SK-N-MC (cell line): ENCODE measurements around the gene C17orf114.

Source experiments
- DNase-seq: peaks from one replicate; pipeline ENCODE4 v3.0.0-alpha.2; 2011; ENCODE audit warnings: low read depth, low spot score
- H3K27ac ChIP-seq: fragments of 200-600 bp; sonication (generic); 2 replicates; pipeline ENCODE4 v1.5.1; 2016; ENCODE audit warnings: mixed run types
- H3K36me3 ChIP-seq: fragments of 200-600 bp; sonication (generic); 2 replicates; pipeline ENCODE4 v1.6.1; 2017; ENCODE audit warnings: antibody characterized with exemption, low read length, mixed read lengths; ENCODE audit not compliant: insufficient read depth
- H3K4me3 ChIP-seq: fragments of 200-600 bp; sonication (generic); 2 replicates; pipeline ENCODE4 v1.5.1; 2016
- H3K9ac ChIP-seq: fragments of 200-600 bp; sonication (generic); 2 replicates; pipeline ENCODE4 v1.8.0; 2017; ENCODE audit warnings: mixed run types, mixed read lengths; ENCODE audit not compliant: insufficient read length
- H3K9me3 ChIP-seq: fragments of 200-600 bp; sonication (generic); 2 replicates; pipeline ENCODE4 v1.6.1; 2017; ENCODE audit warnings: low read depth, mild to moderate bottlenecking, antibody characterized with exemption, low read length, moderate library complexity, mixed read lengths
- EZH2 ChIP-seq: fragments of 200-600 bp; sonication (generic); IDR thresholded peaks from one replicate; pipeline ENCODE4 v1.6.1; 2017; ENCODE audit warnings: antibody characterized with exemption
- FOXP2 ChIP-seq: optimal IDR thresholded peaks from 2 replicates; pipeline ENCODE3; 2011; ENCODE audit warnings: mild to moderate bottlenecking, moderate library complexity; ENCODE audit not compliant: insufficient read depth; ENCODE audit errors: extremely low read length, control extremely low read depth
- POLR2AphosphoS5 ChIP-seq: IDR thresholded peaks from 2 replicates; pipeline ENCODE4 v1.6.1; 2012; ENCODE audit warnings: mild to moderate bottlenecking, low read depth, low read length, borderline replicate concordance

Gene C17orf114

GRCh38 chr17:4802228-4802627 lies at the start of gene C17orf114:
TSS of gene C17orf114 (minus strand) at chr17:4802328.
- H3K27ac ChIP-seq = no peak within 1 kb of the TSS
- H3K36me3 ChIP-seq = peaks cover 16% of the 10 kb centered on the region
- H3K9ac ChIP-seq = no peak within 1 kb of the TSS
- TF ChIP-seq POLR2AphosphoS5 (no peak), FOXP2 (no peak), EZH2 (no peak)
- no peak within 1 kb of the TSS for H3K4me3 ChIP-seq
- no peaks in the 10 kb centered on the region for H3K9me3 ChIP-seq
- no peak for DNase-seq

GRCh38 chr17:4851084-4851483 lies 49.0 kb upstream of the C17orf114 start:
- Histone ChIP-seq H3K9ac (no peak overlapping the region), H3K9me3 (no peaks in the 10 kb centered on the region), H3K27ac (0 out of 2 replicates have a peak overlapping the region, but pooled peaks have one; percentile 3), H3K4me3 (no peak overlapping the region), H3K36me3 (no peaks in the 10 kb centered on the region)
- DNase-seq = no peak
- TF ChIP-seq EZH2 = no peak
- no peak for TF ChIP-seq FOXP2
- no peak for TF ChIP-seq POLR2AphosphoS5

DNA sequence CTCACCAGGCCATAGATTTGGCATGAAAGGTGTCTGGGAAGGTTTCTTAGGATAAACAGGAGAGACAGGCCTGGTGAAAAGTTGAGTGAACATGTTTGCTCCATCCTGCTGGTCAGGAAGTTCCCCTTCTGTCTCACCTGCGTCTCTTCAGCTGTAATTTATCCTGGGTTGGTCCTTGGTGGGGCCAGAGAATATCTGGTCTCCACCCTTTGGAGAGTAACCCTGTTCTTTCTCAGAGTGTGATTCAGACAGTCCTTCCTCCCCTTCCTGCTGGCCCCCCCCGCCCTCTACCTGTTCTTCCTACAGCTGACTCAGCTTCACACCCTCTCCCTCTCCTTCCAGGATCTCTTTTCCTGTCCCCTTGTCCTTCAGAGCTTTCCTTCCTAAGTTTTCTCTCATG lies 48.1 kb upstream of the C17orf114 start:
- Histone ChIP-seq H3K4me3 (no peak overlapping the region), H3K9me3 (no peaks in the 10 kb centered on the region), H3K9ac (no peak overlapping the region), H3K27ac (no peak overlapping the region), H3K36me3 (no peaks in the 10 kb centered on the region)
- DNase-seq = no peak
- TF ChIP-seq FOXP2 (no peak), EZH2 (no peak), POLR2AphosphoS5 (no peak)

GRCh38 chr17:4849011-4849536 lies 46.9 kb upstream of the C17orf114 start:
- no peak overlapping the region for H3K27ac ChIP-seq
- no peak for DNase-seq
- H3K9me3 ChIP-seq = no peaks in the 10 kb centered on the region
- H3K9ac ChIP-seq = no peak overlapping the region
- TF ChIP-seq EZH2 = no peak
- TF ChIP-seq FOXP2 = no peak
- TF ChIP-seq POLR2AphosphoS5 = no peak
- no peak overlapping the region for H3K4me3 ChIP-seq
- H3K36me3 ChIP-seq = no peaks in the 10 kb centered on the region

- TF ChIP-seq EZH2 (no peak), POLR2AphosphoS5 (no peak), FOXP2 (no peak)
- no peak overlapping the region for H3K4me3 ChIP-seq
- no peak overlapping the region for H3K27ac ChIP-seq
- no peak for DNase-seq
- H3K9ac ChIP-seq = no peak overlapping the region
- H3K36me3 ChIP-seq = no peaks in the 10 kb centered on the region
- H3K9me3 ChIP-seq = no peaks in the 10 kb centered on the region
These were observed 44.7 kb upstream of the C17orf114 start for GRCh38 chr17:4846635-4847390.

GRCh38 chr17:4845118-4845517 lies 43.0 kb upstream of the C17orf114 start:
- Histone ChIP-seq H3K4me3 (no peak overlapping the region), H3K9me3 (no peaks in the 10 kb centered on the region), H3K36me3 (no peaks in the 10 kb centered on the region), H3K9ac (no peak overlapping the region), H3K27ac (no peak overlapping the region)
- TF ChIP-seq FOXP2 (no peak), EZH2 (no peak), POLR2AphosphoS5 (no peak)
- no peak for DNase-seq

DNA sequence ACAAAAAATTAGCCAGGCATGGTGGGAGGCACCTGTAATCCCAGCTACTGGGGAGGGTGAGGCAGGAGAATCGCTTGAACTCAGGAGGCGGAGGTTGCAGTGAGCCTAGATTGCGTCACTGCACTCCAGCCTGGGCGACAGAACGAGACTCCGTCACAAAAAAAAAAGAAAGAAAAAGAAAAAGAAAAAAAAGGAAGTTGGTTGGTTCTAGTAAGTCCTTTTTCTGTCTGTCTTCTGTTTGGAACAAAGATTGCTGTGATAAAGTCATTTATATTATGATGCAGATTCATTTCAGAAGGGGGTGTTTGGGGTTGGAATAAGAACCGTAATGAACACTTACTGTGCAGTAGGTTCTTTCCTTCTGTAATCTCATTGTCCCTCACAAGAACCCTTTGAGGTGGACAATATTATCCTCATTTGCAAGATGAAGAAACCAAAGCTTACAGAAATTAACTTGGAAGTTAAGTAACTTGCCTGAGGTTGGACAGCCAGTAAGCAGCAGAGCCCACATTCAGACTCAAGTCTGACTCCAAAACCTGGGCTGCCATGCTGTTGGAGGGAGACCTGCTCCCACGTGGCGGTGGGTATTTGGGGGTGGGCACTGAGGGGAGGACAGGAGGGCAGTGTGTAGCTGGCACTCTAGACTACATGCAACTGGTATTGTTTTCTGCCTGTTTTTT lies 41.3 kb upstream of the C17orf114 start:
- DNase-seq = no peak
- H3K9ac ChIP-seq = no peak overlapping the region
- H3K27ac ChIP-seq = no peak overlapping the region
- H3K9me3 ChIP-seq = no peaks in the 10 kb centered on the region
- H3K36me3 ChIP-seq = no peaks in the 10 kb centered on the region
- no peak overlapping the region for H3K4me3 ChIP-seq
- TF ChIP-seq POLR2AphosphoS5 = no peak
- TF ChIP-seq FOXP2 = no peak
- TF ChIP-seq EZH2 = no peak

DNA sequence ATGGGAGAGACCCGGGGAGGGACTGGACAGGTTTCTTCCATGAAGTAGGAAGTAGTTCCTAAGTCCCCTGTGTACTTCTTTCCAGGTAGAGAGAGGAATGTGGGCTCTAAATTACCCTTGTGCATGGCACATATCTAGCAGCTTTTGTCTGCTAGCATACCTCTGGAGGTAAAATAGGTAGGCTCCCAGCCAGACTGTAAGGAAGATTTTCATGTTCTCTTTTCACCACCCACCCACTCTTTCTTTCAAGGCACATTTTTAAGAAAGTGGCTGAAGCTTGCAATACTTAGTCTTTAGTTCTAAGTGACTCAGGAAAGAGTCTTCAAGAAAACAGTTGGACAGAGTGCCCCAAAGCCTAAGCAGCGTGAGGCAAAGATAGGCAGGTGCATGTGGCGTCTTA lies 40.2 kb upstream of the C17orf114 start:
- peaks cover 7% of the 10 kb centered on the region; the same call in 1 of the 2 replicates for H3K36me3 ChIP-seq
- DNase-seq = no peak
- TF ChIP-seq POLR2AphosphoS5 (no peak), FOXP2 (no peak), EZH2 (no peak)

DNA sequence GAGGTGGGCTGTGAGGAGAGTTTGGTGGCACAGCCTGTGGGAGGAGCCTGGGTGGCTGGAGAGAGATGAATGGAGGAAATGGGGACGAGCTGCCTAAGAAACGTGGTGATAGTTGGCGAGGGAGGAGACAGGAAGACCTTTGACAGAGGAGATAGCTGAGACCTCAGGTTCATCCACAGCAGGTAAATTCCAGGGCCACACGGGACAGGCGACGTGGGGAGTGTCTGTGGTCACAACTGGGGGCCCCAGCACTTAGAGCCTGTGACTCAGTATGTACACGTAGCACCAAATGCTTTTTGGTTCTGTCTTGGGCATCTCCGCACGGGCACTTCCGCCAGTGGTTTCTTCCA lies 38.7 kb upstream of the C17orf114 start:
- no peak for DNase-seq
- peaks cover 7% of the 10 kb centered on the region; the same call in 1 of the 2 replicates for H3K36me3 ChIP-seq
- H3K9ac ChIP-seq = no peak overlapping the region
- no peak overlapping the region for H3K4me3 ChIP-seq
- H3K27ac ChIP-seq = no peak overlapping the region
- TF ChIP-seq POLR2AphosphoS5 (no peak), FOXP2 (no peak), EZH2 (no peak)
- no peaks in the 10 kb centered on the region for H3K9me3 ChIP-seq

More for the DNA sequence above, 40.2 kb upstream of the C17orf114 start:
- Histone ChIP-seq H3K9ac (no peak overlapping the region), H3K9me3 (no peaks in the 10 kb centered on the region), H3K27ac (no peak overlapping the region), H3K4me3 (no peak overlapping the region)
